ENCODE results near the gene SKI. TPM values are rescaled to one million over a fixed set of nuclear protein-coding genes. Genes with fewer than 3 reads are reported as not detected.

SKI gene
- polyA plus RNA-seq, 4 donors, result 45.4 to 62.9 (median 58.6) TPM

- no peak for DNase-seq (ENCODE audit: low read depth in 4 of 4, low spot score in 2 of 4)
These were observed 546 bp downstream of the SKI start for GRCh38 chr1:2228694-2229036.

DNA sequence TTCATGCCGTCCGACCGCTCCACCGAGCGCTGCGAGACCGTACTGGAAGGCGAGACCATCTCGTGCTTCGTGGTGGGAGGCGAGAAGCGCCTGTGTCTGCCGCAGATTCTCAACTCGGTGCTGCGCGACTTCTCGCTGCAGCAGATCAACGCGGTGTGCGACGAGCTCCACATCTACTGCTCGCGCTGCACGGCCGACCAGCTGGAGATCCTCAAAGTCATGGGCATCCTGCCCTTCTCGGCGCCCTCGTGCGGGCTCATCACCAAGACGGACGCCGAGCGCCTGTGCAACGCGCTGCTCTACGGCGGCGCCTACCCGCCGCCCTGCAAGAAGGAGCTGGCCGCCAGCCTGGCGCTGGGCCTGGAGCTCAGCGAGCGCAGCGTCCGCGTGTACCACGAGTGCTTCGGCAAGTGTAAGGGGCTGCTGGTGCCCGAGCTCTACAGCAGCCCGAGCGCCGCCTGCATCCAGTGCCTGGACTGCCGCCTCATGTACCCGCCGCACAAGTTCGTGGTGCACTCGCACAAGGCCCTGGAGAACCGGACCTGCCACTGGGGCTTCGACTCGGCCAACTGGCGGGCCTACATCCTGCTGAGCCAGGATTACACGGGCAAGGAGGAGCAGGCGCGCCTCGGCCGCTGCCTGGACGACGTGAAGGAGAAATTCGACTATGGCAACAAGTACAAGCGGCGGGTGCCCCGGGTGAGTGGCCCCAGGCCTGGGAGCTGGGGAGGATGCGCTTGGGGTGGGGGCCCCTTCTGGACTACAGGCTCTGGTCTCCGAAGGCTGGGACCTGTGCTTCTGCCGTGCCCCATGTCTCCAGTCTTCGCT, 1.1 kb downstream of the SKI start:
- no peak for DNase-seq (ENCODE audit: low read depth in 4 of 4, low spot score in 2 of 4)

- DNase-seq (ENCODE audit: low read depth in 4 of 4, low spot score in 2 of 4), result no peak
These were observed 2.0 kb downstream of the SKI start for GRCh38 chr1:2229911-2230731.

DNA sequence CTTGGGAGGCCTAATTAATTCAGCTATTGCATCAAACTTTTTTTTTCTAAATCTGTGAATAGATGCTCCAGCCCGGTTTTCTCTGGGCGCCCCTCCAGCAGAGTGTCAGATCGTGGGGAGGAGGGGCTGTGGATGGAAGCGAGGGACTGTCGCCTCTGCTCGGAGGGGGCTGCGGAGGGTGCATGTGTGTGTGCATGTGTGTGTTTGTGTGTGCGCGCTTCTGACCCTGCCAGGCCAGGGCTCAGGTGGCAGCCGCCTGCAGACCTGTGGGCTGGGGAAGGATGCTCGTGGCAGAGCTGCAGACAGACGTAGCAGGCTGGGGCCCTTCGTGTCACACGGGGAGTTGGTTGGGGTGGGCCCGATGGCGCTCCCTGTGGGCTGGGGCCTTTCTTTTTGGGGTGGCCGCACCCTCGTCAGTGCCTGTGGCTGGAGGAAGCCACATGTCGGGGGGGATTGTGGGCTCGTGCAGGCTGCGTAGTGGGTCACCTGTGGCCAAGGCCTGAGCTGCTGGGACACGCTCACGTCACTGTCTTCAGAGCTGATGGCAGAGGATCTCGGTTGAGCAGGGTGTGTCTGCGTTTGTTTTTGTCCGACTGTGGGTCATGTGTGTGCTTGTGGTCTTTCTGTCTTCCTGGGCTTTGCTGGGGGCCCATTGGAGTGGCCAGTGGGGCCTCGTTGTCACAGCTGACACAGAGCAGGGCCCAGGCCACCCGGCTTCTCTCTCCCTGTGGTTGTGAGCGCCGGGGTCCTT, 2.8 kb downstream of the SKI start:
- no peak for DNase-seq (ENCODE audit: low read depth in 4 of 4, low spot score in 2 of 4)

GRCh38 chr1:2231532-2232254, 3.6 kb downstream of the SKI start:
- DNase-seq (ENCODE audit: low read depth in 4 of 4, low spot score in 2 of 4), result no peak

DNA sequence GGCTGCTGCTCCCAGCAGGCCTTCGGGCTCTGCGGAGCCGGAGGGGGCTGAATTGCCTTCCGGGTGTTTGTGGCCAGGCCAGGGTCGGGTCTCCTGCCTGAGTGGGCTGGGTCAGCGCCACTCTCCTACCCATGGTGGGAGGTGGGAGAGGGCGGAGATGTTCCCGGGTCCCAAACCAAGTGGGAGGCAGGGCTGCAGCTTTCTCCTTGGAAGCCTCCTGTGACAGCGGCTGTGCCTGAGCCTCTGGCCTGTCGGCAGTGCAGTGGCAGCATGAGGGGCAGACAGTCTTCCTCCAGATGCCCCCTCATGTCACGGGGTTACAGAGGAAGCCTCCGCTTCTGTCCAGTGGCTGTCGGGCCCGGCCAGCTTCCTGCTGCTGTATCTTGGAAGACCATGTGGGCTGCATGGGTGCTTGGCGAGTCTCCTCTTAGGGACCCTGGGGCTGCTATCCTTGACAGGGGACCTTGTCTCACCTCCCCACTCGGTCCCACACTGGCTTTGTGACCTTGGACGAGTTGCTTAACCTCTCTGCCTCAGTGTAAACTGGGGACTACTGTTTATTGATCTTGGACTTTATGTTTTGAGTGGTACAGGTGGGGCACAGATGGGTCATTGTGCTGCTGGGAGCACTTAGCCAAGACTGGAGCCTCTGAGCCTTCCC, 4.3 kb downstream of the SKI start:
- no peak for DNase-seq (ENCODE audit: low read depth in 4 of 4, low spot score in 2 of 4)

DNA sequence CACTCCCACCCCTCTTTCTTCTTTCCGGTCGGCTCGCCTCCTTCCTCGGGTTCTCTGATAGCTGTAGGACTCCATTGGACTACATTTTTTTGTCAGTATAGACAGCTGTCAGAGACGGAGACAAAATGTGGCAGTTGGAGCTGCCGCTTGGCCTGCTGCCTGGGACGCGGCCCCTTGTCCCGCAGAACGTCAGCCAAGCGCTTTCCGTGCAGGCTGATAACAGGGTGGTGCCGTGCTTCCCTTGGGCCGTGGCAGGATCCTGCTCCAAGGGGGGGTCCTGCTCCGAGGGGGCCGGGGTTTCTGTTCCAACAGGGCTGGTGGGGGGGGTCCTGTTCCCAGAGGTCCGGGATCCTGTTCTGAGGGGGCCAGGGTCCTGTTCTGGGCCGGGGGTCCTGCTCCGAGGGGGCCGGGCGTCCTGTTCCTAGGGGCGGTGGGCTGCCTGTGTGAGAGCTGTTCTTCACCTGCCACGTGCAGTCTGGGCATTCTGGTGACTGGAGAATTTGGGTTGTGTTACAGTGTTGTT, 4.9 kb downstream of the SKI start:
- no peak for DNase-seq (ENCODE audit: low read depth in 4 of 4, low spot score in 2 of 4)

GRCh38 chr1:2233468-2233867, 5.3 kb downstream of the SKI start:
- DNase-seq (ENCODE audit: low read depth in 4 of 4, low spot score in 2 of 4), result no peak

GRCh38 chr1:2233997-2234761, 6.1 kb downstream of the SKI start:
- DNase-seq (ENCODE audit: low read depth in 4 of 4, low spot score in 2 of 4), result no peak

DNA sequence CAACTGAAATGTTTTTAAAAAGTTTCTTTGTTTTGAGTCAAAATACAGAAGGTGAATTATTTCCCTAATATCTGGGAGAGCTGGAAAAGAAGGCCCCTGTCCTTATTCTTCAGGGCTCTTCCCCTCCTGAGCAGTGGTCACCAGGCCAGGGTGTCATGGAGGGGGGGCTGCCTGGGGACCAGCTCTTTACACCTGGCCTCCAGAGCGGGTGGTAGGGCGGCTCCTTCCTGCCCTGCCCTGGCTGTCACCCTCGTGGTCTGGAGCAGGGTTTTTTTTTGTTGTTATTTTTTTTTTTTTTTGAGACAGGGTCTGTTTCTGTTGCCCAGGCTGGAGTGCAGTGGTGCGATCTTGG, 6.6 kb downstream of the SKI start:
- no peak for DNase-seq (ENCODE audit: low read depth in 4 of 4, low spot score in 2 of 4)

- no peak for DNase-seq (ENCODE audit: low read depth in 4 of 4, low spot score in 2 of 4)
These were observed 7.3 kb downstream of the SKI start for GRCh38 chr1:2235300-2235998.

DNA sequence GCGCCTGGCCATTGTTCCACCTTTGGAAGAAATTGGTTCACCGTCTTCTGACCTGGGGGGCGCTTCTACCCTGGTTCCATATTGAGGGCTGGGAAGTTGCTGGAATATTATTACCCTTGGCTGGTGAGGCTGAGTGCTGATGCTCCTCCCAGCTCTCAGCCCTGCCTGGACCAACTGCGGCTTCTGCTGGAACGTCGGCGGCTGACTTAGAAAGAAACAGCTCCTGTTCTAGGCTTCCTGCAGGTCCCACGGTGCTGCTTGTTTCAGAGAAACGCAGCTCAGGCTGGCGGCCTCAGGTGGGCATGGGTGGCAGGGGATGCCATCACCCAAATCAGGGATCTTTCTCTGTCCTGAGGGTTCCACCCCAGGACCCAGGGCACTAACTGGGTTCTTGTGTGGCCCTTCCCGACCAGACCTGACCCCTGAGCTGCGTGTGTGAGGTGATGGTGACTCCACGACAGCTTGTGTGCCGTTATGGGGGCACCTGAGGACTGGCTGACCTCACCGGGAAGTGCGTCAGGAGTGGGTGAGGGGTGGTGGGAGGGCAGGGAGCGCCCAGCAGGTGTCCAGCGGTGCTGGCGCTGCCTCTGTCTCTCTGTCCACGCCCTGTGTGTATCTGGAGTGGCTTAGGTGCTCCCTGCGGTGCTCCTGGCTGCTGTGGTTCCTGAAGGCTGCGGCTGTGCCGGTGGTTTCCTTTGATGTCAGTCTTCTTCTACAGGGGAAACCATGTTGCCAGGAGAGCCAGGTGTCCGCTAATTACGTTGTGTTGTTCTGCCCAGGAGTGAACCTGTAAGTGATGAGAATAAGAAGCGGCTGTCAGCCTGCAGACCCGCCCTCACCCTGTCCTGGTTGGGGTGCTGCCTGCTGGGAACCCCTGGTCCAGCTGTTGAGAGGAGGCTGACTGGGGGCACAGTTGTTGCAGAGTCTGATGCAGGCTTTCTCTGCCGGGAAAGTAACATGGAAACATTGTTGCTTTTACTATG, 8.9 kb downstream of the SKI start:
- DNase-seq (ENCODE audit: low read depth in 4 of 4, low spot score in 2 of 4), result no peak

- no peak for DNase-seq (ENCODE audit: low read depth in 4 of 4, low spot score in 2 of 4)
These were observed 9.7 kb downstream of the SKI start for GRCh38 chr1:2237773-2238172.

- no peak for DNase-seq (ENCODE audit: low read depth in 4 of 4, low spot score in 2 of 4)
These were observed 10.4 kb downstream of the SKI start for GRCh38 chr1:2238361-2239012.

DNA sequence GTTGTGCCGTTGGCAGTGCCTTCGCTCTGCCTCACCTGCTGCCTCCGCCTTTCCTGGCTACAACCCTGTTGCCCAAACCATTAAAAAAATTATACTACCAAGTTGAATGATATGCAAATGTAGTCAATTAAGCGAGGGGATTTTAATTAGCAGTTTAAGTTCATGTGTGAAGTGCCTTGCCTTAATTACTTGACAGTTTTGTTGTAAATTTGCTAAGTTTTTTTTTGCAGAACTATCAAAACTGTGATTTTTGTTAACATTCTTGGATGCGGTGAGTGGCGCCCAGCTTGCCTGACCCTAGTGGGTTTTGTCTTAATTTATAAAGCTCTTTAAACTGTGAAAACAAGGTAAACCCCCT, 10.9 kb downstream of the SKI start:
- DNase-seq (ENCODE audit: low read depth in 4 of 4, low spot score in 2 of 4), result no peak

- DNase-seq (ENCODE audit: low read depth in 4 of 4, low spot score in 2 of 4), result no peak
These were observed 11.4 kb downstream of the SKI start for GRCh38 chr1:2239384-2239985.

Data from left renal cortex interstitium (tissue), 4 donors.